GM19099 (cell line): Measurements from ENCODE around the gene RAB14.

Experiments
- POLR2A ChIP-seq: IDR thresholded peaks from 3 replicates; pipeline ENCODE4 v1.6.1; 2011; ENCODE audit warnings: low read depth; ENCODE audit not compliant: insufficient read length; ENCODE audit errors: extremely low read depth

RAB14 gene

DNA sequence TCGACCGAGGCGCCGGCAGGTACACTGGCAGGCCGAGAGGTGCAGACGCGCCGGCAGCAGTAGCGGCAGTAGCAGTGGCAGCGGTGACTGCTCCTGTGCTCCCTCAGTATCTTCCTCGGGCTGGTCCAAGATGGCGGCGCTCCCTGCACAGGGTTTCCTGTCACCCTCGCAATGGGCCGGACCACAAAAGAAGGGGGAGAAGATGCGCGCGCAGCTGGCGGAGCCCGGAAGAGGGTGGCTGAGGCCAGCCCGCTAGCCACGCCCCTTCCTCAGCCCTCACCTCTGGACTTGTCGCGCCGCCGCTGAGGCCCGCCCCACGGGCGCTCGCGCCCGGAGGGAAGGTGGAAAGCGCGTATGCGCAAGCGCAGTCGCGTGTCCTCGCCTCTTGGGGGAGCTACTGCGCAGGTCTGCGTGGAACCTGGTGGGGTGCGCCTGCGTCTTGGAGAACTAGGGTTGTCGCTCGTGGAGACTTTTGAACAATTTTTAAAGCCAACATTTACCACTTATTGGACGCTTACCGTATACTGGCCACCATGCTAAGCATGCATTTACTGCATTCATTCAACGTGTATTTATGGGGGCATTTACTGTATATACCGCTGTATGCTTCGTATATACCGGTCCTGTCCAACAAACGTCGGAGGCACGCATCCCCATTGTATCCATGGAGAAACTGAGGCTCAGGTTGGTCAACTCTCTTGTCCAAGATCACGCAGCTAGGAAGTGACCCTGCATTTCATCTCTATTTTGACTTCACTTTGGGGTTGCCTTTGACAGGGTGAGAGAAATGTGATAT lies at the start of gene RAB14:
TSS of gene RAB14 (minus strand) at position 132 of the 796 bp plus-strand sequence. CDS start 8,457 bp downstream, outside the sequence.
- TF ChIP-seq POLR2A, result peak; percentile 89

DNA sequence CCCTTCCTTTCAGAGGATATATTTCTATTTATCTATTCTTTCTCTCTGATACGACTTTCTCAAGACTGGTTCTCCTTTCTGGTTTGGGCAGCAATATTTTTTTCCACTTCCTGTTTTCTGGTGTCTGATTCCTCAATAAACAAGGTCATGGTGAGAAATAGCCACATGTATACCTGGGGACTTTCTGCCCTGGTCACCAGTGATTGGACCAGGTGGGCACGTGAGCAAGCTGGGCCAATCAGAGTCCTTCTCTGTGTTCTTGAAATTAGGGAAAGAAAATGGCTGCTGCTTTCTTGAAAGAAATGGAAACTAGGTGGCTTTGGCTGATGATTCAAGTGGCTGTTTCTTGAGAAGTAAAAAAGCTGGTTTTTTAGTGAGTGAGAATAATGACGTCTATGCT lies 47.9 kb upstream of the RAB14 start:
- no peak for TF ChIP-seq POLR2A

DNA sequence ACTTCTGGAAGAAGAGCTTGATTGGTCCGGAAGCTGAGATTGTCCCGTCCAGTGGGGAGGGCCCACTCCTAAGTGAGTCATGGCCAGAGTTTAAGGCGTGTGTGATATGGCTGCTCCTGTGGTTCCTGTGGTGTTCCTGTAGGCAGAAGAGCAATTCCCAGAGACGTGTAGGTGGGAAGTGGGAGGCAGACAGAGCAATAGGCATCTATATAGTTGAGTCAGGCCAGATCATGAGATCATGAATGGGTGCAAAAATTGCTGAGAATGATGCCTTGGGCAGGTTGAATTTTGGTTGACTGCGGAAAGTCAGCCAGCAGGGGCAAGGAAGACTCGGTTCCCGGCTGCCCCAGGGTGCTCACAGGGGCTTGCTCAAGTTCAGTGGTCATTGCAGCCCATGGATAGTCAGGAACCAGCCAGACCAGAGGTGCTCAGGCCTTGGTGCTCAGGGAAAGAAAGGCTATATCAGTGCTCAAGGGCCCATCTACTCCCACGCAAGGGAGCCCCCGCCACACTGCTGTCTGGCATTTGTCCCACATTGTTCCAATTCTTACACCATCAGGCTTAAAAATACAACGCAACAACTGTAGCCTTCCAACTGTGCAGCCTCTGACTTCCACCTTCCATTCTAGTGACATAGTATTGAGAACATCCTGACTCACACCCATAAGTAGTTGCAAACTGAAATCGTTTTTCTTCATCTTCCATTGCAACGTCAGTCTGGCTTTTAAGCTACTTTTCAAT lies 45.3 kb upstream of the RAB14 start:
- no peak for TF ChIP-seq POLR2A

DNA sequence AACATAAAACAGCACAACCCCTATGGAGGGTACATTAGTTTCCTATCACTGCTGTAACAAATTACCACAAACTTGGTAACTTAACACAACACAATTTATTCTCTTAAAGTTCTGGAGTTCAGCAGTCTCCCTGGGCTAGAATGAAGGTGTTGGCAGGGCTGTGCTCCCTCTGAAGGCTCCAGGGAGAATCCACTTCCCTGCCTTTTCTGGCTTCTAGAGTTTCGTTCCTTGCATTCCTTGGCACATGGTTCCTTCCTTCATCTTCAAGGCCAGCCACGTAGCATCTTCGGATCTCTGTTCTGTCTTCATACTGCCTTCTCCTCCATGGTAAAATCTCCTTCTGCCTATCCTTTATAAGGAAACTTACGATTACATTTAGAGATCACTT lies 41.3 kb upstream of the RAB14 start:
- no peak for TF ChIP-seq POLR2A

DNA sequence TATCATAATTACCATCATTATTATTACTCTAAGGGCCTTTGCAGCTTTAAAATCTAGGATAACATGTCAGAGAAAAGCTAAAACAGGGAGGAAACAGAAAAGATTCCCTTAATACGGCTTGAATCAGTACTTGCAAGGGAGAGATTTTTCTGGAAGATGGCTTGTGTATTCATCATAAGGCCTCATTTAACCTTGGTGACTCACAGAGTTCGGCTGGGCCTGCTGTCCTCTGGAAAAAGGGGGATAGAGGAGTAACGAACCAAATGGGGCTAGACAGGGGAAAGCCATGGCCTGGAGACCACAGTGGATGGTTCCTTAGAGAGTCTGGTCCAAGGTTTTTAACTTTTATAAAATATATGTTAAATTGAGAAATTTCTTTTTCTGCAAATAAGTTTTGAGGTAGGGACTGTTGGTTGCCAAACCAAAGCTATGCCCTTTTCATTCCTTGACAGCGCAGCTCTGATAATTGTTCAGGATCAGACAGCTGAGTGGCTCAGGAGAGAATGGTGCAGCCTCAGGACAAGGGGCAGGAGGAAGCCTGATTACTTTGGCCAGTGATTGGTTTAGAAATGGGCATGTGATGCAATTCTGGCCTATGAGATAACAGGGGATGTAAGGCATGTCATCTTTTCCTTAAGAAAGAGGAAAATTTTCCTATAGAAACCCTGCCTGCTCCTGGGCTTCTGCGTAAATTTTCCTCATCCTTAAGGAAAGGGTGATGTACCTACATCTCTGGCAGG lies 40.7 kb upstream of the RAB14 start:
- no peak for TF ChIP-seq POLR2A

DNA sequence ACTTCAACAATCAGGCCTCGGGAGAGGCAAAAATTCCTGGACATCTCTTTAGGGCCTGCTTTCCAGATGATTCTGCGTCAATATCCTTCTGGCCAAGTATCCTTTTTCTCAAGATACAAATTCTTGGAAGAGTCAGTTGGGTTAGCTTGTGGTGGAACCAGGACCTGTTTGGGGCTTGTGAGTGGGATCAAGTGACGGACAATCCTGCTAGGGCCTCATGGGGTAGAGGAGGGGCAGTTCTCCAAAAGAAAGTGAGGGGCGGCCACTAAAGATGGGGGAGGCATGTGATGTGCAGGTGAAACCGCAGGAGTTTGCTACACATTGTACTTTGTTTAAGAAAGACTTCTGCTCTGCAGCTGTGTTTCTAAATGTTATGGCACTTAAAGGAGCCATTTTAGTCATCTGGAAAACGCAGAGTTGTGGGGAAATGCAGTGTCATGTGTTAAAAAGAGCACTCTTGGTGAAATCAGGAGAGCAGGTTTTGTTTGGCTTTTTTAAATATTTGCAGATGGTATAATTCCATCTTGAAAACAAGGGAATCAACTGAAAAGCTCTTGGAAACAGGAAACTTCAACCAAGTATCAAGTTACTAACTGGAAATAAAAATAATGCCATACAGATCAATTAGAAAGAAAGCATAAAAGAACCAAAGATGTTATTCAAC lies 38.9 kb upstream of the RAB14 start:
- TF ChIP-seq POLR2A, result no peak

DNA sequence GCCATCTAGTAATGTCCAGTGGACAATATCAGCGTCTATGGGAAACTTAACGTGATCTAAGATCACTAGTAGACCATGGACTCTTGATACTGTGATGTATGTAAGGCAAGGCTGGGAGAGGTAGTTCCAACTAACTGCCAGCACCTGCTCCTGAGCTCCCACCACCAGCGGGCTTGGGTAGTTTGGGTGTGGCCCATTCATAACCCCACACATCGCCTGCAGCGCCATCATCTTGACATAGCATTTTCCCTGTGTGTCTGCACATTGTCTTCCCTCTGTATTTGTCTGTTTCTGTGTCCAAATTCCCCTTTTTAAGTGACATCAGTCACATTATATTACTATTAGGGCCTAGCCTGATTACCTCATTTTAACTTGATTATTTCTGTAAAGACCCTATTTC lies 38.2 kb upstream of the RAB14 start:
- no peak for TF ChIP-seq POLR2A

DNA sequence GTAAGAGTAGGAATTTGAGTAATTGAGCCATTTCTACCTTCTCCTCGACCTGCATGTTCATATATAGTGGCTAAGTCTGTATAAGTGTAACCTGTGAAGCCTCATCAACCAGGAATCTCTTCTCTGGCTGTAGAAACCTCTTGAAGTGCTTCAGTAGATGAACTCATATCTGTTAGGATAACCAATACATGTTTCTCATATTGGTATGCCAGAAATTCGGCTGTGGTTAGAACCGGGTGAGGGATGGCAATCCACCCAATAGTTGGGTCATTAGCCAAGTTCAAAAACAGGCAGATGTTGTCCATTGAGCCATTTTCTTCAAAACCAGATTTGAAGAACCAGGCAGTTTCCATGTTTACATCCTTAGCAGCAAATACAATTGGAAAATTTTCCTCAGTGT lies 37.4 kb upstream of the RAB14 start:
- no peak for TF ChIP-seq POLR2A

DNA sequence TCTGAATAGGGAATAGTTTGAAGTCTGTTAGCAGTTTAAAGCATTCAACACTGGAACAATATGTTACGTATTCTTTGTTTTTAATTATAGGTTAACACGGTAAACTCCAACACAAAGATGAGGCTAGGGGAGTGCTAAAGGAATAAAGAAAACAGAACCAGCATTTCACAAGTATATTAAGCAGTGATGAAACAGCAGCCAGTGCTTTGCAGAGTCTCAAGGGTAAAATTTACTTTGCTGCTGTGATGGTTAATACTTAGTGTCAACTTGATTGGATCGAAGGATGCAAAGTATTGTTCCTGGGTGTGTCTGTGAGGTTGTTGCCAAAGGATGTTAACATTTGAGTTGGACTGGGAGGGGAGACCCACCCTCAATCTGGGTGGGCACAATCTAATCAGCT lies 36.2 kb upstream of the RAB14 start:
- TF ChIP-seq POLR2A, result no peak

DNA sequence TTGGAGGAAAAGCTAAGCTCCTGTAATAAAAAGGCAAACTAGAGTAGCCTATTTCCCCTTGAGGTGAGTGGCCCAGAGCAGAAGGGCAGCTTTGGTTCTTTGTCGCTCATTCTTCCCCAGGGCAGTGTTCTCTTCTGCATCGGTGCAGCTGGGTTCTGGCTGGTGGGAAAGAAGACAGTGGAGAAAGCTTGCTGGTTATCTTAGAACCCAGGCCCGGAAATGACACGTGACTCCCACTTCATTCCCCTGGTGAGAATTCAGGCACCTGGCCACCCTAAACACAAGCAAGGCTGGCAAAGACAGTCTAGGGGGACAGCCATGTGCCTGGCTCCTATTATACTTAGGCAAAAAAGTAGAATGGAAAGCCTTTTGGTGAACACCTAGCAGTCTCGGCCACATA lies 33.8 kb upstream of the RAB14 start:
- no peak for TF ChIP-seq POLR2A

DNA sequence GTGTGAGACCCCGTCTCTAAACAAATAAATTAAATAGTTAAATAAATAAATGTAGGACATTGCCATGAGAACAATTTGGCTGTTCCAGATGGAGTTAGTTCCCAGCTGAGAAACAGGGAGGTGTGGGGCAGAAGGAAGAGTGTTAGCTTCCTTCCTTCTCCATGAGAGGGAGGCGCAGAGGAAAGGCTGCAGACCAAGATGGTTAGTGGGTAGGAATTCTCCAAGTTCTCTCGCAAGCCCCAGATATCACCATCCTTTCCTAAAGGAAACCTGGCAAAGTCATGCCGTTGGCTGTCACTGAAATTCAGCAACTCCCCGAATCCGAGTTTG lies 33.1 kb upstream of the RAB14 start:
- TF ChIP-seq POLR2A, result no peak

DNA sequence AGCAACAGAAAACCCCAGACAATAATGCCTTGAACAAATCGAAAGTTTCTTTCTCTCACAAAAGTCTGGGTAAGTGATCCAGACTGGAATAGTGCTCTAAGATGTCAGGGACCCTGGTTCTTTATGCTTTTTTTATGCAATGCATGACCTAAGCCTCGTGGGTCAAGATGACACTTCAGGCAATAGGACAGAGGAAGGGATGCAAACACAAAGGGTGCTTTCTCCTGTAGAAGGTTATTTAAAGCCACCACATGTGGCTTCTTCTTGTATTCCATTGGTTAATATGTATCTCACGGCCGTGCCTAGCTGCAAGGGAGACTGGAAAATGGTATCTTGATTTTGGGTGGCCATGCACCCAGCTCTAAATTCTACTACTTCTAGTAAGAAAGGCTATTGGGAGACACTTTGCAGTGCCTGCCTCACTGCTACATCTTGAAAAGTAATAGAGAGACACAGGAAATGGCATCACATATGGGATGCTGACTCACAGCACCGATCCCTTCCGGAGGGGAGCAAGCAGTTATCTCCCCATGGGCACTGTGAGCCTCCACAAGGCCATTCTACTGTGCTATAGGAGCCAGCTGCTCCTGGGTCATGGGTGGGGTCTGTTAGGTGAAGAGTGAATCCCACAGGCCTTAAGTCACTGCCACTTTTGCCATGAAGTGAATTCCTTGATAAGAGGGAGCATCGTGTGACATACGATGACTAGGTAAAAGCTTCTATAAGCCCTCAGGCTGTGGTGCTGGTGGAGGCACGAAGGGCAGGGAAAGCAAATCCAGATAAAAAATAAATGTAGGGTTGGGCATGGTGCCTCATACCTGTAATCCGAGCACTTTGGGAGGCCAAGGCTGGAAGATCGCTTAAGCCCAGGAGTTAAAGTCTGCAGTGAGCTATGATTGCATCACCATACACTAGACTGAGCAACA lies 32.5 kb upstream of the RAB14 start:
- TF ChIP-seq POLR2A, result no peak

DNA sequence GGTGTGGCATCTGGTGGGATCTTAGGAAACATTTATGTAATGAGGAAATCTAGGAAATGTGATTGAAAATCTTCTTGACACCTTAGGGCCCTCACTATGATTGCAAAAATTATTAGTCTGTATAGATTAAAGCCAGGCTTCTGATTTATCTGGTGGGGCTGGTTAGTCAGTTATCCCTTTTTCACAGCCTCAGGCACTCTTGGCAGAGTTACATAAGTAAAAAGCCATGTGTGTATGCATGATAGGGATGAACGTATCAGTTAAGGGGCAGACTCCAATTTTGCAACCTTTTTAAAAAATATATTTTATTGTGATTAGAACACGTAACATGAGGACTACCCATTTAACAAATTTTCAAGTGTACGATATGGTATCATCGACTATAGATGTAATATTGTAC lies 30.6 kb upstream of the RAB14 start:
- TF ChIP-seq POLR2A, result no peak

DNA sequence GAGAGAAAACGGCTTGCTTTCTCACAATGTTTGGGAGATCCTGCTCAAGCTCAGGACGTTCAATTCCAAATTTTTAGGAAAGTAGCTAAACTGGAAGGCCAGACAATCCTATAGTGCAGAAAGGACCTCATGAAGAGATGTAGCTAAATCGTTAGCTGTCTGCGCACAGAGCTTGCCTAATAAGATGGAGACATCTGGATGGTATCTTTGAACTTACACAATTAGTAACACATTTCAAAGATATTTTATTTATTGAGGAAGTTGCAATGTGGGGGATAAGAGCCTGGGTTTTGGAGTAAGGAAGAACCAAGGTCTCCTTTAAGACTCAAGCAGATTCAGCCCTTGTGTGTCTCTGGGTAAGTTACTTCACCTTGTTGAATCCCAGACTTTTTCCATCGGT lies 28.6 kb upstream of the RAB14 start:
- TF ChIP-seq POLR2A, result no peak
